GM21367 (cell line): Measurements from ENCODE around the gene TCF4.

ENCODE experiments used
- ATAC-seq: cut with Tn5 transposase; IDR thresholded peaks from one replicate; pipeline ENCODE4 v1.9.1; 2021; ENCODE audit not compliant: unreplicated experiment

Gene TCF4

DNA sequence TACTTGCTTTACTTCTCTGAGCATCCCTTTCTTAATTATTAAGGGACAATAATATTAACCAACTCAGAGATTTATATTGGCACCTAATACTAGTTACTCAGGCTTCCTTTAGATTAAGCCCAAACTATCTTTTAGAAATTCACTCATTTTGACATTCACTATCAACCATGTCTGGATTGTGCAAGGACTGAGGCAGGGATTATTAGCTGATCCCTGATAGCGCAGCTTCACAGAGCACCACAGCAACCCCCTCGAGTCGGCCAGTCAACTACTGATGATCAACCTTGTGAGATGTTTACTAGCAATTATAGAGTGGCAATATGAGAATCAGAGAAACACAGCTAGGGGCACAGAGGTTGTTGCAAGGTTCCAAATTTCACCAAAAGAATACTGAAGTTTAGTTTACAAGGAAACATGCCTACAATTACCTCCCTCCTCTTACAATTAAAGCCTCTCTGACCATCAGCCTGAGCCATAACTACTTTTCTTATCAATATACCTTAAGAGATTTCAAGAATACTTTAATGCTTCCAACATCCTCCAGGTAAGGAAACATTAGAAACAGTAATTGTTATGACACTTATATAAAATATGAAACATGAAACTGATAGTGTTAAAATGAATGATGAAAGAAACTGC lies 191.6 kb downstream of the TCF4 start:
- ATAC-seq: no peak

GRCh38 chr18:55395799-55396198 lies 192.2 kb downstream of the TCF4 start:
- ATAC-seq: no peak

DNA sequence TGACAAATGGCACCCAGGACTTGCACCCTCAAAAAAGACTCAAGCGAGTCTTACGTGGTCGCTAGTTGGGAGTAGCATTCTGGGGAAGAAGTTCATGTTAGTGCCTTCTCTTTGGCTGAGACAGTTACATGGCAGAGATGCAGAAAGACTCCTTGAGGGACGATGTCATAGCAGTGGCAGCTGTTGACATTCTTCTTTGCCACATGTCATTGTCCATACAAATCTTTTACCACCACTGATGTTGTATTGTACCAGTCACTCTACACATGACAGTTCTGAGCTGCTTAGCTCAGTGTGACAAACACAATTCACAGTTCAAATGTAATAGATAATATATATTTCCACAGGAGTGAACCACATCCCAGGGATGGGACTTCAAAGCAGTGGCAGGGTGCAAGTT lies 197.1 kb downstream of the TCF4 start:
- ATAC-seq: no peak

DNA sequence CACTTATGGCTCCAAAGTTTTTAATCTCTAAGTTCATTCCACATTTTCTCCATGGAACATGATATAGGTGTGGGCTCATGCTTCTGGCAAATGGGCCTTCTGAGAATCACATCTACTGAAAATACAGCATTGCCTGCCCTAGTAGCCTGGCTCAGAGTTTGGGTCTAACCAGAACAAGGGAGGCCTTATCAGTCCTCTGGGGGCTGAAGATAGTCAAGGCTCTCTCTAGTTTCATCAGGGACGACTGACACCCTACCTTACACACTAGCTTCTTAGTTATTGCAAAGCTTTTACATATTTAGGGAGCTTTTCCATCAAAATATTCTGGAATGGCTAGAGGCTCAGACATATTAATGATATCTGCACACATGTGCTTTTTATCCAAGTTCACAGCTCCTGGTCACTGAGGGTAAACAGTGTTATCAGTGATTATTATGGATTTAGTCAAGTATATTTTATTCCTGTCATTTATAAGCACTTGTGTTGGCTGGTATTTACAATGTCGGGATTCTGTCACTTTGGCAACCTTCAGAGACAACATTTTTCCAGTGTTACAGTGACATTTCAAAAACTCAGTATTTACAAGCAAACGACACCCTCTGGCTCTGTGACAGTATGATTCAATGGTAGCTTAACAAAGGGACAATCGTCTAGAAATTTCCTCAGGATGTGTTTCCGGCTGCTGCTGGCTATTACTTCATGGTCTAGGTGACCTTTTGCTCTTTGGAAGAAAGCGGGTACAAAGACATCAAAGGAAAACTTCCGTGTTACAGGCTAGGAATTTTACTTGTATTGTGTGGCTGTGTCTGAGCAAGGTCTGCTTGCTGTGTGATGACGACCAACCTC lies 200.6 kb downstream of the TCF4 start:
- ATAC-seq: no peak

- ATAC-seq: no peak
These were observed 201.4 kb downstream of the TCF4 start for GRCh38 chr18:55386545-55386944.

GRCh38 chr18:55385770-55386169 lies 202.2 kb downstream of the TCF4 start:
- ATAC-seq: no peak

DNA sequence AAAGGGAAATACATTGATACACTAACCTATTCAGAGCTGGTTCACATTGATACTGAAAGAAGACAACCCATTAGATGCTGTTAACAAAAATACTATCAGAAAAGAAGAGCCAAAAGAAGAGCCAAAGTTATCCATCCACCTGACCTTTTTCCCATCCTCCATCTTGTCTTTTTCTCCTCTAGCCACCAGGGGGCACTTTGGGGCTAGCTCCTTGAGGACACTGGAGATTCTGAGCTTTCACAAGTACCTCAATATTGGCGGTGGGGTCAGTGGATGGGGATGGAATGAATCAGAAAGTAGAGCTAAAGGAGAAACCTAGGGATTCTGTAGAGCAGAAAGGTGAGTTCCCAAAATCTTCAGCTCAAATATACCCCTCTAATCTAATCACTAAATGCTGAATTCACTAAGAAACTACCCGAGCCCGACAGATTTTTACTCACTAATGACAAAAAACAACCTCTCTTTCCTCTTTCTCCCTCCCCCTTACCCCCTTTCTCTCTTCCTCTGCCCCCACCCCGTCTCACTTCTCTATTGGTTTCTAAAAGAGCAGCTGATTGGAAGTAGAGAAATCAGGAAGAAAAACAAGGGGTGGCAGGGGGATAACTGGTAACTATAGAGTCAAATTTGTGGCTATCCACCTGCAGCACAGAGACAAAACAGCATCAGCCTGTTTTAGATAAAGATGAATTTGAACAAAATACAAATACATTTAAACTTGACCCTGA lies 203.3 kb downstream of the TCF4 start:
- peak; percentile 54 for ATAC-seq

DNA sequence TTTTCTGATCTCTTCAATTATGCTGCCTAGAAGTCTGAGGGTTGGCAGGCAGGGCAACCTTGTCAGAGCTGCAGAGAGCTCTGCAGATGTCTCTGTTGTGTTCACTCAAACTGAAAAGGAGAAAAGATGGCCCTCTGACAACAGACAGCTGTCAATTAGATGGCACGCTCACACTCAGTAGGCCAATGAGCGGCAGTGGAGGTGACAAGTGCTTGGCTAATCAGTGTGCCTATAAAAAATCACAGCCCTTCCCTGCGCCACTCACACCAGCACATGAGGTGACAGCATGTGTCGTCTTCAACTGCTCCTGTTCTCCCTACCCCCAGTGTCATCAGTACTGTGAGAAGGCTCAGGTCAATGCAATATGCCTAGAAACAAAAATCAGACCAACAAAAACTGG lies 203.9 kb downstream of the TCF4 start:
- no peak for ATAC-seq

DNA sequence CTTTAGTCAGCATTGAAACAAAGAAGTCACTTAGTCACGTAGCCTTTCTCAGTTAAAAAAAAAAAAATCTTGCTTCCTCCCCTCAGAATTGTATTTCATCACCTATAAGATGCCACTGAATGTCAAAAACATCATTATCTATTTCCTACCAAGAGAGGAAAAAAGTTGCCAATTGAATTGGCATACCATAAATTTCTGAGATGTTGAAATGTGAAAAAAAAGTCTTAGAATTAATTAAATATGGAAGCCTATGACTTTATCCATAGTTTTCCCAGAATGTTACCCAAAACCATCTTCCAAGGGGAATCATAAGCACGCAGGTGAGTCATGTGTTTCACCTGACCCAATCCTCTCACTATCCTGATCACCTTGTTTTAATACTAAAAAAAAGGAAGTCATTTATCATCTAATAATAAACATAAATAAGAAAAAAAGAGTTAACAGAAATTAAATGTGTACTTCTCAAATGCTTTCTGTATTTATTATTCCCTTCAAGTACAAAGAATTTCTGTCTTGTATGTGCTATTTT lies 205.7 kb downstream of the TCF4 start:
- no peak for ATAC-seq

DNA sequence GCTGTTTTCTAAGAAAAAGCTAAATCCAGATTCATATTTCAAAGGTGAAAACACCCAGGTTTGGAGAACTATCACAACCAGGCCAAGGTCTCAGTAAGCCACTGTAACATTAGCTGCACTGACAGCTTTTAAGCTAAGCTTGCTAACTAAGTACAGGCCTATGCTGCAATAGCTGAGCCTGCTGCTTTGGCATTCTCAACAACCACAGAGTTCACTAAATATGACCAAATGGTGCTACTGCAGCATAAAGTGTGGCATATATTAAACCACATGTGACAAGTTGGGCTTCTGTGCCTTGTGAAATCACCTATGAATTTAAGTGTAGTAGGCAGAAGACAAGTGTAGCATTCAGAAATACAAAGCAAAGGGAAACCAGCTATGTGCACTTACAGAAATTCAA lies 206.7 kb downstream of the TCF4 start:
- ATAC-seq: no peak

DNA sequence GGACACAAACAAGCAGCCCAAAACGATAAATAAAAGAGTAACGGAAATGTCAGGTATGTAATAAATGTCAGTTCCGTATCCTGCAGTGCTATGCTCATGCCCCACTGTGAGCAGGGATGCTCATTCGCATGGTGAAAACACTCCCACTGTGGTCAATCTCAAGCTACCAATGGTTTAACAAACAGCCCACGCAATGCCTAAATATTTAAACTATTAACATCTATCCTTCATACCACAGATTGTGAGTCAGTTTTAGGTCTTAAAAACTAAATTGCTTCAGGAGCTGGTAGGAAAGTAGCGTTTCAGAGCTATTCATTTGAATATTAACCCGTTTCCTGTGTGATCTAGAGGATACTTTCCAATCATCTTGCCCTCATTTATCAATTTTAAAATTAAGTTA lies 207.4 kb downstream of the TCF4 start:
- no peak for ATAC-seq

GRCh38 chr18:55376387-55376786 lies 211.6 kb downstream of the TCF4 start:
- peak; percentile 93 for ATAC-seq

DNA sequence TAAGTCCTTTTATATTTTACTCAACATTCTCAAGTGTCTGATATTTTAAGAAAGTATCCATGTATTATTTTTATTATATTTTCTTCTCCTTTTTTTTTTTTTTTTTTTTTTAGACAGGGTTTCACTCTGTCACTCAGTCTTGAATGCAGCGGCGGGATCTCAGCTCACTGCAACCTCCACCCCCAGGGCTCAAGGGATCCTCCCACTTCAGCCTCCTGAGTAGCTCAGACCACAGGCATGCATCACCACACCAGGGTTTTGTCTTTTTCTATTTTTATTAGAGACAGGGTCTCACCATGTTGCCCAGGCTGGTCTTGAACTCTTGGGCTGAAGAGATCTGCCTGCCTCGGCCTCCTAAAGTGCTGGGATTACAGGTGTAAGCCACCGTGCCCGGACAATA lies 212.1 kb downstream of the TCF4 start:
- peak; percentile 18 for ATAC-seq

DNA sequence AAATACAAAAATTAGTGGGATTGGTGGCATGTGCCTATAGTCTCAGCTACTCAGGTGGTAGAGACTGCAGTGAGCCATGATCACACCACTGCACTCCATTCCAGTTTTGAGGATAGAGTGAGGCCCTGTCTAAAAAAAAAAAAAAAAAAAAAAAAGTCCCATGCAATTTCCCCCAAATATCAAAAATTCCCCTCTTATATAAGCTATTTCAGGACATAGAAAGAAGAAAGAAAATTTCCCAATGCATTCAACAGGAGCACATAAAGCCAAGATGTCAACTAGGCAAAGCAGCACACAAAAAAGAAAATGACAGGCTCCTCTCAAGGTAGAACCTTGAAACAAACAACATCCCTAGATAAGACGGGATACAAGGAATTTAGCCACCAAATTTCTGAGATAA lies 213.3 kb downstream of the TCF4 start:
- no peak for ATAC-seq

- ATAC-seq: no peak
These were observed 215.8 kb downstream of the TCF4 start for GRCh38 chr18:55372209-55372608.

DNA sequence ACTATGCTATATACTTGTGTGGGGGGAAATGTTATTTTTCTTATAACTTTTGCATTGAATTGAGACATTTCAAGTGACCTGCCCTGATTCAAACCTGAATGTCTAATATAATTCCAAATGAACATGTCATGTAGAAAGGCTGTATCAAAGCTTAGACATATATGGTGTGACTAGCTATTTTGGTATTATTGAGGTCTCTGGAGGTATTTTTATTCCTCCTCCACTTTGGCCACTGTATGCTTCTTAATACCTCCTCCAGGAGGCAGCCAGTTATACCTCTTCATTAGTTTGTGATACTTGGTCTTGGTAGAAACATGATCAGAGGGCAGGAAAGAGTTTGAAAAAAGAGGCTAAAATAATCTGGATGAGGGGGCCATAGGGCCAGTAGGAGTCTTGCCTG lies 217.1 kb downstream of the TCF4 start:
- ATAC-seq: no peak

DNA sequence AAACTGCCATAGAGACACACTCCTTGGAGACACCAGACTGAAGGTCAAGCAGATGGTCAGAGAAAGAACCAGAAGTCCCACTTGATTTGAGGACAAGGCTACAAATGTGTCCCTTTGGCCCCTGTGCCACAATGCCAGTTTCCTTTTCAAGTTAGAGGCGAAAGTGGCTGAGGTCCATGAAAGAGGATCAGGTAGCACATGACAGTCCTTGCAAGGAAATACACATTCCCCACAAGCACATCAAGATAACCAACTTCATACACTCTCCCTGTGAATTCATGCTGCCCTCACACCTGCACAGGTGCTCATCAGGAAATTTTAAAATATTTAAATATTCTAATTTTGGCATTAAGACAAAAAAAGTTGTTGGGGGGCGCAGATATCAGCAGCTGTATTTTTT lies 218.6 kb downstream of the TCF4 start:
- ATAC-seq: no peak

- no peak for ATAC-seq
These were observed 222.7 kb downstream of the TCF4 start for GRCh38 chr18:55365342-55365741.

DNA sequence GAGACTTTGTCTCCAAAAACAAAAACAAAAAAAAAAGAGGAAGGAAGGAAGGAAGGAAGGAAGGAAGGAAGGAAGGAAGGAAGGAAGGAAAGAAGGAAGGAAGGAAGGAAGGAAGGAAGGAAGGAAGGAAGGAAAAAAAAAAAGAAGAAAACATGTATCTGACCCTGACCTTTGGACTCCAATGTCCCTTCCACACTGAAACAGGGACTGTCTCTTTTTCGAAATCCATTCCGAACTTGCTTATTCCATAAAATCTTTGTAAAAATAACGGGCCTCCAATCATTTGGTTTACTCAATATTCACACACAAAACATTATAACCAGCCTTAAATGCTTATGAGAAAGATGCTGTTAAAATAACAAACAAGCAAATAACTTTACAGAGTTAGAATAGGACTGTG lies 225.7 kb downstream of the TCF4 start:
- ATAC-seq: no peak

GRCh38 chr18:55361492-55362250 lies 226.3 kb downstream of the TCF4 start:
- ATAC-seq: no peak

- ATAC-seq: no peak
These were observed 227.9 kb downstream of the TCF4 start for GRCh38 chr18:55360061-55360460.
